GM19468 (cell line): Measurements from ENCODE around the gene SP100.

ENCODE experiments used
- ATAC-seq: cut with Tn5 transposase; IDR thresholded peaks from one replicate; pipeline ENCODE4 v1.9.1; 2021; ENCODE audit warnings: mild to moderate bottlenecking, moderate library complexity, moderate number of reproducible peaks; ENCODE audit not compliant: unreplicated experiment; ENCODE audit errors: extremely low read depth

Gene SP100

DNA sequence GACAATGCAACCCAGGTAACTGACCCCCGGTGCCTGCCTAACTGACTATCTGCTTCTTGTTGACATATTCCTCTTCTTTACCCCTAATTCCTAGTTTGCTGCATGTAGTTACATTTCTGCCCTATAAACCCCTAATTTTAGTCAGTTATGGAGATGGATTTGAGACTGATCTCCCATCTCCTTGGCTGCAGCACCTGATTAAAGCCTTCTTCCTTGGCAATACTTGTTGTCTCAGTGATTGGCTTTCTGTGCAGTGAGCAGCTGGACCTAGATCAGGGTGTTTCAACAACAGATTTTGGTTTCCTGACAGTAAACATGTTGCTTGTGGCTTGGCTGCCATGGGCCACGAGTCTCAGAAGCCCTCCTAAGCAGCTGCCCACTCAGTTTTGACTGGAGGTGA is 105.4 kb downstream of the SP100 start:
- no peak for ATAC-seq

DNA sequence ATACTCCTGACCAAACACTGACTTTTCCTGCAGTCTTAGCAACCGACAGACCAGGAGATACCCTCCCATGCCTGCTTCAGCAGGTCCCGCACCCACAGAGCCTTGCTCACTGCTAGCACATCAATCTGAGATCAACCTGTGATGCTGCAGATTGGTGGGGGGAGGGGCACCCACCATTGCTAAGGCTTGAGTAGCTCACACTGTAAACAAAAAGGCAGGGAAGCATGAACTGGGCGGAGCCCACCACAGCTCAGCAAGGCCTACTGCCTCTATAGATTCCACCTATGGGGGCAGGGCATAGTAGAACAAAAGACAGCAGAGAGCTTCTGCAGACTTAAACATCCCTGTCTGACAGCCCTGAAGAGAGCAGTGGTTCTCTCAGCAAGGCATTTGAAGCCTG is 109.7 kb downstream of the SP100 start:
- no peak for ATAC-seq

- ATAC-seq: no peak
Observed at GRCh38 chr2:230537531-230537976, 121.6 kb downstream of the SP100 start.

- ATAC-seq: no peak
Observed at GRCh38 chr2:230540332-230540731, 124.3 kb downstream of the SP100 start.

DNA sequence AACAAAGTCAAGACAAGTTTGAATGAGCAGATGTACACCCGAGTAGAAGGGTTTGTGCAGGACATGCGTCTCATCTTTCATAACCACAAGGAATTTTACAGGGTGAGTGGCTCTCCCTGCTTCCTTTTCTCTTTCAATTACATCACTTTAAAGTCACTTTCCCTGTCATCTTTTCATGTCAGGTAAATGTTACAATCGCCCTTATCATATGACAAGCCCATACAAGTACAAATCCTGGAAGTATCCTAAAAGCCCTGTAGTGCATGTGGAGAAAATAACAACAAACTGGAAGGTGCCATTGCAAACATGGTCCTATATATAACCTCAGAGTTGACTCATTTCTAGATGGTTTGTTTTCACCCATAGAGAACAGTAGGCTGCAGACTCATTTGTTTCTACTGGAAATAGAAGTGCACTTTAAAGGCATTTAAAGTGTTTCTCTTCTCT is 126.0 kb downstream of the SP100 start:
- no peak for ATAC-seq

DNA sequence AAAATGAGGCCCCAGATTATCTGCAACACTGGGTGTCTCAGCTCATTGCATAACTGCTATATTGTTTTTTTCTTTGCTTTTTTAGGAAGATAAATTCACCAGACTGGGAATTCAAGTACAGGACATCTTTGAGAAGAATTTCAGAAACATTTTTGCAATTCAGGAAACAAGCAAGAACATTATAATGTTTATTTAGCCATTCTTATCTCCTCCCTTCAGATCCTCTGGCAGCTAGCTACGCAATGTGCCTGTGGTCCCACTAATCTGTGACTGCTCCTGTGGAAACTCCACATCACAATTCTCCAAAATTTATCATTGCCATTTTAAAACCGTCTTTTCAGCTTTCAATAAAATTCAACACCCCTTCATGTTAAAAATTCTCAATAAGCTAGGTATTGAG is 126.8 kb downstream of the SP100 start:
- ATAC-seq: no peak

DNA sequence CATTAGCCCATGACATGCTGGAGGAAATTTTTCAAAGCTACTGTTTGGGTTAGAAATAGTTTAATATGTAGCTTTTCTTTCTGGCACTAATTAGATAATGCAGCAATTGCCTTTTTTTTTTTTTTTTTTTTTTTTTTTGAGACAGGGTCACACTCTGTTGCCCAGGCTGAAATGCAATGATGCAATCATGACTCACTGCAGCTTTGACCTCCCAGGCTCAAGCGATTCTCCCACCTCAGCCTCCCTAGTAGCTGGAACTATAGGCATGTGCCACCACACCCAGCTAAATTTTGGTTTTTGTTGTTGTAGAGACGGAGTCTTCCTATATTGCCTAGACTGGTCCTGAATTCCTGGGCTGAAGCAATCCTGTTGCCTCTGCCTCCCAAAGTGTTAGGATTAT is 136.2 kb downstream of the SP100 start:
- ATAC-seq: no peak

DNA sequence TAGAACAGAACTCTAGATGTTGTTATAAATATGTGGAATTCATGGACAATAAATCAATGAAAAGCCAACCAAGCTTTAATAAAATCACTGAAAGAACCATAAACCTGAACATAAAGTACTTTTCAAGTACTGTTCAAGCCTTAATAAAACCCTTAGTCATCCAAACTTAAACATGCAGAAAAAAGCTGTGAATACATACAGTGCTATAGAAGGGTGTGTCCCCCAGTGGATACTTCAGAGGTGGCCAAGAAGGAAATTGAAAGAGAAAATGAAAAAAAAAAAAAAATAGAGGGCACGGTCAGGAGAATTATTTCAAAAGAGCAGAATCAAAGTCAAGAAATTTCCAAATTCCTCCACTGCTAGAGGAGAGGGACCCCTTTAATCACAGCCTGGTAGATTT is 141.1 kb downstream of the SP100 start:
- no peak for ATAC-seq

DNA sequence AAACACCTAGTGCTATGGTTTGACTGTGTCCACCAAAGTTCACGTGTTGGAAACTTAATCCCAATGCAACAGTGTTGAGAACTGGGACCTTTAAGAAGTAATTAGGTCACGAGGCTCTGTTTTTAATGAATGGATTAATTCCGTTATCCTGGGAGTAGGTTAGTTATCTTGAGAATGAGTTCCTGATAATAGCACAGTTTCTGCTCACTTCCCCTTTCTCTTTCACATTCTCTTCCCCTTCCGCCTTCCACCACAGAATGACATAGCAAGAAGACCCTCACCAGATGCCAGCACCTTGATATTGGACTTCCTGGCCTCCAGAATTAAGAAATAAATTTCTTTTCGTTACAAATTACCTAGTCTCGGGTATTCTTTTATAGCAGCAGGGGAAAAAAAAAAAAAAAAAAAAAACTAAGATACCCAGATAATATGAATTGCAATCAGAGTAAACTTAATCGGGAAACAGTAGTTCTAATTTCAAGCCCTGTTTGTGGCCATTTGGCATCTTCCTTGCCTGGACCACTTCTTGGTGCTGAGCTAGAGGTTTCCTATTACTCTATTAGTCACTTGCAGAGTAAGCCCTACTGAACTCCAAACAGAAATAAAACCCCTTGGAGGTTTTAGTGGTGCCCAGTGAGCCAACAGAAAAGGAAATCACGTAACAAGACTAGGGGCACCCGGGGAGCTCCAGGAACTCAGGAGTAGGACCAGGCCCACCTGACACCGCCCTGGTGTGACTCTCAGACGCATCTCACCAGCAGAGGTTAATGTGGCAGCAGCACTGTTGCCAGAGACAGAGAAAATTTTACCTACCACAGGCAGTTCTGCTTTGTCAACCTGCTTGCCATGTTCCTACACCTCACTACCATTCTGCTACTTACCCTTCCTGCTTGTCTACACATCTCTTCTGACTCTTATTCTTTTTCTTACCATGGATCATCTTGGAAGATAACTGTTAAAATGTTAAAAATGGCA is 149.1 kb downstream of the SP100 start:
- no peak for ATAC-seq

DNA sequence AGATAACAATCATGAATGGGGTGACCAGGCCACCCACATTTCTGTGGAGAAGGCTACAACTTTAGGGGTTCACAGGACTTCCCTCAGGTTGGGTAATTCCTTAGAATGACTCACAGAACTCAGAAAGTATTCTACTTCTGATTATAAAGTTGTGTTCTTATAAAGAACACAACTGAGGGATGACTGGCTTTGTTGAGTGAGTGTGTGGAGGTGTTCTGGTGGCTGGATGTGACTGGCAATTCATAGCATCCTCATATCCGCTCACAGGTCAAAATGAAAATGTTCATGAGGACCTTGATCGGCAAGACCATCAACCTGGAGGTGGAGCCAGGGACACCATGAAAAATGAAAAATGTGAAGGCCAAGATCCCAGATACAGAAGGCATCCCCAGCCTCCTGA is 153.3 kb downstream of the SP100 start:
- ATAC-seq: no peak

- no peak for ATAC-seq
Observed at GRCh38 chr2:230570987-230571386, 155.0 kb downstream of the SP100 start.

DNA sequence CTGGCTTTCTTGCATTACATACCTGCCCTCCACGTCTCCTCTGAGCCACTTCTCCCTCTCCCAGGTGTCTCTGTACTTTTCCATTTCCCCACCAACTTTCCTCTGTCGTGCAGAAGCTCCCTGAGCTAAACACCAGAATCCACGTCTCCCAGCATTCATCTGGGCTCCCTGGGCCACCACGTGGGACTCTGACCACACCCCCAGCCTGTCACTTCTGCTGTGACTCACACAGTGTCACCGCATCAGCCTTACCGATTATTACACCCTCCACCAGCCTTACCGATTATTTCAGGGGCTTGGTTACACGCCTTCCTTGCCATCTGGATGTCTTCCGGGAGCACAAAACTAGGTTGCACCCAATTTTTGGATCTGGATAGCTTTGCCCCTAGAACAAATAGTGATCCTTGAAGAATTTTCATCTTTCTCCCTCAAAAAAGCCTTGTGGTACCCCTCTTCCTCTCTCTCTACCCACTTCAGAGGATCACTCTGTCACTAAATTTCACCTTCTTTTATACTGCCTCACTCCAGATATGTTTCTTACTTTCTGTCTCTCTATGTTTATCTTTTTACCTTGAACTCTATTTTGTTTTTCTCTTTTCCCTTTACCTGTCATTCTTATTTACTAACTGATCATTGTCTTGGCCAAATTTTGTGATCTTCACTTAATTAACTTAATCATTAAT is 159.8 kb downstream of the SP100 start:
- no peak for ATAC-seq

- ATAC-seq: no peak
Observed at GRCh38 chr2:230577114-230577513, 161.1 kb downstream of the SP100 start.

GRCh38 chr2:230578106-230578505 is 162.1 kb downstream of the SP100 start:
- ATAC-seq: no peak

GRCh38 chr2:230582851-230583283 is 166.9 kb downstream of the SP100 start:
- peak; percentile 43 for ATAC-seq

- ATAC-seq: no peak
Observed at GRCh38 chr2:230583581-230583980, 167.6 kb downstream of the SP100 start.

DNA sequence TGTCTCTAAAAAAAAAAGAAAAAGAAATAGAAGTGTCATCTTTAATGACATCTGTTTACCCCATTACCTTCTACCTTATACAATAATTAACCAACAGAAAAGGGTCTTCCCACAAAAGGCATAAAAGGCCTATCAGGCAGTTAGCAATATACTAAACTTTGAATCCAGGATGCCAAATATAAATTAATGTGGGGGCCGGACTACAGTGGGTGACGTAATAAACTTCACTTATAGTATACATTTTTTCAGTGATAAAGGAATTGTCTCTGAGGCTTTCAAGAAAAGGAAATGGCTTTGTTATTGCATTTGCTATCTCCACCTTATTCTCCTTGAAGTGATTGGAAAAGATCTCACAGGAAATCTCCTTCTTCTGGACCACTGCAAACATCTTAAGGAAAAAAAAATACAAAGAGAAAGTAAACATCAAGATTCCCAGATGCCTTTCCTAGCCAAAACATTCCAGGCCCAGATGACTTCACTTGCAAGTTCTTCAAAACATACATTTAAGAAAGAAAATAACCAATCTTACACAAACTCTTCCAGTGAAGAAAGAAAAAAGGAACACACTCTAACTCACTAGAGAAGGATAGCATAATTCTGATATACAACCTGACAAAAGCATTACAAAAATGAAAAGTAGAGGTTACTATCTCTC is 170.5 kb downstream of the SP100 start:
- no peak for ATAC-seq

- no peak for ATAC-seq
Observed at GRCh38 chr2:230589025-230589424, 173.0 kb downstream of the SP100 start.

DNA sequence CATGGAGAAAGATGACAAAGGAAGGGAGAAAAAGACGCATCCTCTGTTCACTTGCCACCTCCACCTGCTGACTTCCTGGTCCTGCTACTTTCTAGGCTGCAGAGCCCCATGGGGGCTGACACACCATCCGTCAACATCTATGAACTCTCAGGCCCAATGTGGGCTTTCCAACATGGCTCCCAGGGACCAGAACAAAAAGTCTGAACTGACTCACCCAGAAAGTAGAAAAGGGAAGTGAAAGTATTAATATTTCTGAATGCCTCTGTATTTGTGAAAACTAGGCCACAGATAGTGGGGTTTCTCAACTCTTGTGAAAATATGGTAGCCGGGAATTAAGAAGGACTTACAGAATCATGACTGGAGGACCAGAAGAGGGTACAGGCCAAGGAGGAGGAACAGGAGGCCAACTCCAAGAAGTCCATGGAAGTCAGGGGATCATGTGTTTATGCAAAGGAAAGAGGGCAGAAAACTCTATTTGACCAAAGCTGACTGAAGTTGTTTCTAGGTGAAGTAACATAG is 173.6 kb downstream of the SP100 start:
- peak; percentile 99 for ATAC-seq

DNA sequence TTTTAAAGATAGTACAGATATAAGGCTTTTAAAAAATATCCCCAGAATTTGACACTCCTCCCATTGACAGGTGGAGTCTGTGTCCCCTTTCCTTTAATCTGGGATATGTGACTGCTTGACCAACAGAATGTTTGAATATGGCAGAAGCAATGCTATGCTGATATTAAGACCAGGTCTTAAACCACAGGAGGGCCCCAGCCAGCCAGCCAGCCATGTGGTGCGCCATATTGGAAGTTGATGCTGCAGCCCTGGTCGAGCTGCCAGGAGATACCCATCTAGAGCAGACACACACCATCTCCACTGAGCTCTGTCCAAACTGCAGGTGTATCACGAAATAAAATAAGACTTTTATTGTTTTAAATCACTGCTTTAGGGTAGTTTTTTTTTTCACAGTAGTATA is 174.3 kb downstream of the SP100 start:
- ATAC-seq: no peak

DNA sequence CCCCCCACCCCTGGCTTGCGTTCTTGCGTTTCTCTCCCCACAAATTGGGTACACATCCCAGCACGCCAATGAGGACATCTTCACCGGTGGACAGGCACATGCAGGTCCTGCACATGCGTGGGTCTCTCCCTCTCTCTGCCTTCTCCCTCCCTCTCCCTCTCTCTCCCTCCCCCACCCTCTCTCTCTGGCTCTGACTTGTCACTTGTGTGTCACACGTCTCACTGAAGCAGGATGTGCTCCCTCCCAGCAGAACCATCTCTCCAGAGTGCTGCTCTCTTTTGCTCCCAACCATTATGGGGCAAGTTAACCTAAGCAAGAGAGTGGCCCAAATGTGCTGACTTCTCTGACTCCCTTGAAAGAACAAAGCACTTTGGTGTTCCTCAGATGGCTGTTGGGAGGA is 175.8 kb downstream of the SP100 start:
- ATAC-seq: no peak
